ENCODE measurements around the gene PSMG1. TPM values are rescaled to one million over a fixed set of nuclear protein-coding genes. Genes with fewer than 3 reads are reported as not detected.
A peak's percentile ranks its signal among the peaks of the same experiment; 100 is the strongest.

Gene PSMG1
- total RNA-seq, 1 donor from 2014 or later, result 21.4 TPM

DNA sequence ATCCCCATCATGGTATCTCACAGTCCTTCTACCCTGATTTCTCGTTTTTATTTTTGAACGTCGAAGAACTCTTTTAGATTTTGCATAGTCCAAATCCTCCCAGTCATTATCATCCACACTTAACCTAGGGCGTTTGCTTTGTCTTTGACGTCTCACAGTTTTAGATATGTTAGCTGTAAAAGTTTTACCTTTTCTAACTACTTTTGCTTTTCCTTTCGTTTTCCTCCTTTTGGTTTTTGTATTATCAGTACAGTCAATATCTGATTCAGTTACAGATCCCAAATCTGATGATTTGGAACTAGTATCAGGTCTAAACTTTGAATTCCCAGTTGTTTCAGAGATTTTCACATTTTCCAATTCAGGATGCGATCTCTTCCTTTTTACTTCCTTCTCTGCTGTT is 13.1 kb upstream of the PSMG1 start:
- H3K4me1 ChIP-seq, result no peaks in the 10 kb centered on the region
- no peaks in the 10 kb centered on the region for H3K9me3 ChIP-seq
- peaks cover 68% of the 10 kb centered on the region for H3K36me3 ChIP-seq
- H3K27ac ChIP-seq, result no peak overlapping the region
- TF ChIP-seq, protein P1, sequence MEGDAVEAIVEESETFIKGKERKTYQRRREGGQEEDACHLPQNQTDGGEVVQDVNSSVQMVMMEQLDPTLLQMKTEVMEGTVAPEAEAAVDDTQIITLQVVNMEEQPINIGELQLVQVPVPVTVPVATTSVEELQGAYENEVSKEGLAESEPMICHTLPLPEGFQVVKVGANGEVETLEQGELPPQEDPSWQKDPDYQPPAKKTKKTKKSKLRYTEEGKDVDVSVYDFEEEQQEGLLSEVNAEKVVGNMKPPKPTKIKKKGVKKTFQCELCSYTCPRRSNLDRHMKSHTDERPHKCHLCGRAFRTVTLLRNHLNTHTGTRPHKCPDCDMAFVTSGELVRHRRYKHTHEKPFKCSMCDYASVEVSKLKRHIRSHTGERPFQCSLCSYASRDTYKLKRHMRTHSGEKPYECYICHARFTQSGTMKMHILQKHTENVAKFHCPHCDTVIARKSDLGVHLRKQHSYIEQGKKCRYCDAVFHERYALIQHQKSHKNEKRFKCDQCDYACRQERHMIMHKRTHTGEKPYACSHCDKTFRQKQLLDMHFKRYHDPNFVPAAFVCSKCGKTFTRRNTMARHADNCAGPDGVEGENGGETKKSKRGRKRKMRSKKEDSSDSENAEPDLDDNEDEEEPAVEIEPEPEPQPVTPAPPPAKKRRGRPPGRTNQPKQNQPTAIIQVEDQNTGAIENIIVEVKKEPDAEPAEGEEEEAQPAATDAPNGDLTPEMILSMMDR (IDR thresholded peaks at IDR 0.05), result no peak
- ATAC-seq, result no peak
- intact Hi-C loops (cut with DNase I), result no loop called here
- no peak for DNase-seq
- H3K4me3 ChIP-seq, result no peak overlapping the region
- H3K27me3 ChIP-seq, result no peaks in the 10 kb centered on the region

DNA sequence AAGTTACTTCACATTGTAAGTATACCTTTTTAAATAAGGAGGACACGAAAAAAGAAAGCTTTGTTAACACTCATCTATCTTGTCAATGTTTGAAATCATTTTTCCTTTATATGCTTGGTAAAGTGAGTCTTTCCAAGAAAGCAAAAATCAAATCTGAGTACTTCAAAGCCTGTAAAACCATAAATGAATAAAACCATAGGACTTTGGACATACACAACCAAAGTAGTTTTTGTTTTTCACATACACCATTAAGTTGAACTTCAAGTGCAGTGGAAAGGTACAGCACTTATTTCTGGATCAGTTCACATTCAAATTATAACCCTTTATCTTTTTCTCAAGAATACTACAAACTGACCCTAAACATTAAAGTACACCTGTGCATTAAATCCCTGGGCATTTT is 10.1 kb upstream of the PSMG1 start:
- no peak for DNase-seq
- Histone ChIP-seq H3K27ac (no peak overlapping the region), H3K9me3 (no peaks in the 10 kb centered on the region), H3K36me3 (peaks cover 40% of the 10 kb centered on the region), H3K27me3 (no peaks in the 10 kb centered on the region), H3K4me1 (no peaks in the 10 kb centered on the region), H3K4me3 (no peak overlapping the region)
- TF ChIP-seq, protein P1 (IDR thresholded peaks at IDR 0.05), result no peak
- no peak for ATAC-seq
- intact Hi-C loops (cut with DNase I), result no loop called here

DNA sequence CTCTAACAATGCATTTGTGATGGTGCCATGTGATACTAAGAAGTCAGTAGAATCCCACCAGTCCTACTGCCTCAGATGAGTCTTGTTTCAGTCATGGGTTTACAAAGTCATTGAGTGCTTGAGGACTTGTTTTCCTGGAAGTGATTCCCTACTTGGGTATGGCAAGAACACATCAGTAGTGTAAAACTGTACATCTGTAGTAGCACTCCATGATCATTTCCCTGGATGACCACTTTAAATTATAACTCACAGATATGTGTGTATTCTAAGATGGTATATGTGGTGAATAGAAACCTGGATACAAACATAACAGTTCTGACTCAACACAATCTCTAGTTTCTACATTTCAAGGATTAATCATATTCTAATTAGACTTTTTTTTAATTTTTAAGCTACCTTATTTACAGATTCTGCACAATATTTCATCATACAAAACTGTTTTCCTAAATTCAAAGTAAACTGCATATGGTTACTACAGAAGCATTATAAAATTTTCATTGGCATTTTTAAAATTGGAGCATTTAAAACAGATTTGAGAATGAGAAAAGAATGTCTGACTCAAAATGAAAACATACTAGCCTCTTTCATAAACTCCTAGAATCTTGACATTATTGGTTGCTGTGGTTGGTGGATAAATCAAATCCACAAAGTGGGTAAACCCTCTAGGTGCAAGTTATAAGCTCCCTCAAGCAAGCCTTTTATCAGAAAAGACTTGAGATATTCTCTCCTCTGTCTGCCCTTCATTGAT is 6.8 kb upstream of the PSMG1 start:
- no peak overlapping the region for H3K4me3 ChIP-seq
- no peak overlapping the region for H3K27ac ChIP-seq
- H3K27me3 ChIP-seq, result no peaks in the 10 kb centered on the region
- H3K4me1 ChIP-seq, result no peaks in the 10 kb centered on the region
- no peak for DNase-seq
- peaks cover 8% of the 10 kb centered on the region for H3K36me3 ChIP-seq
- ATAC-seq, result no peak
- intact Hi-C loops (cut with DNase I), result no loop called here
- H3K9me3 ChIP-seq, result no peaks in the 10 kb centered on the region
- TF ChIP-seq, protein P1 (IDR thresholded peaks at IDR 0.05), result no peak

DNA sequence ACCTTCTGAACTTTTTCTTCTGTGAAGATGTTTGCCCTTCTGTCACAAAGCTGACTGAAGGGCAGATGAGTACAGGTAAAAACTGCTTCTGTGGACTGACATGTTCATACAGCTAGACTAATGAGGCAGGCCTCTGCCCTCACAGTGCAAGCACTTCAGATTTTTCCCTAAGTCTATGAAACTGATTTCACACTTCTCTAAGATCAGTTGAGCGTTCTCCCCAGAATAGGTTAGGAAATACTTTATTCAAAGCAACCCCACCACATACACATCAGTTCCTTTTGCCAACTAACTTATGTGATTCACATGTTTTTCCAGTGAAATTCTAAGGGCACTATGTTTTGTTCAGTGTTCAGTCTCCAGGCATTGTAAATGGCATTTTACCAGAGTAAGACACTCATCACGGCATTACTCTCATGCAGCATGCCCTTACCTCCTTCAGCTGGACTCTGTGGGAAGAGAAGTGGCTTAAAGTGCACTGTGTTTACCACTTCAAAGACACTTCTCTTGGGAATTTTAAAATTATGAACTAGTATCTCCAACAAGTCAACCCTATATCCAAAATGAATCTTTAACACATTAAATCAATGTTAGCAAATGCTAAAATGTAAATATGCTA is 5.4 kb upstream of the PSMG1 start:
- Histone ChIP-seq H3K27ac (no peak overlapping the region), H3K9me3 (no peaks in the 10 kb centered on the region), H3K4me3 (no peak overlapping the region), H3K27me3 (no peaks in the 10 kb centered on the region), H3K36me3 (no peaks in the 10 kb centered on the region), H3K4me1 (peaks cover 6% of the 10 kb centered on the region)
- intact Hi-C loops (cut with DNase I), result no loop called here
- DNase-seq (no peak), ATAC-seq (peak; percentile 81)
- TF ChIP-seq, protein P1 (IDR thresholded peaks at IDR 0.05), result no peak

DNA sequence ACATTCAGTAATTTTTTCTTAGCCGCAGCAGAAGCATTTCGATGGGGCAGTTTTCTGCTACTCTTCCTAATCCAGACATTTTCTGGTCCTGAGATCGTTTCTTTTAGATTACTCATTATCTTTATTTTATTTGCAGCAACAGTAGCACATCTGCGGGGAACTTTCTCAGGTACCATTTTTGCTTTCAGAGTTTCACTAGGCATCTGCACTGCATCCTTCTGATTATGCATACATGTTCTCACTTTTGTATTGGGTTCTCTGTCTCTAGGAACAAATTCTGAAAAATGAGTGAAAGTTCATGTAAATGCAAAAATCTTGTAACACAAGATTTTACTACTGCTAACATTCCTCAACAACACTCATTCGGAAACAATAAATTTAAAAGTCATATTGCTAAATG is 3.9 kb upstream of the PSMG1 start:
- Histone ChIP-seq H3K27ac (no peak overlapping the region), H3K27me3 (no peaks in the 10 kb centered on the region), H3K9me3 (no peaks in the 10 kb centered on the region), H3K4me3 (no peak overlapping the region), H3K4me1 (peaks cover 10% of the 10 kb centered on the region), H3K36me3 (no peaks in the 10 kb centered on the region)
- DNase-seq (no peak), ATAC-seq (no peak)
- intact Hi-C loops (cut with DNase I), result no loop called here
- TF ChIP-seq, protein P1 (IDR thresholded peaks at IDR 0.05), result no peak
